HS-5 (cell line): ENCODE measurements around the gene AURKA.
"Not testable (repeated sequence)": the region's sequence is repeated elsewhere in the genome, so short reads cannot be mapped to it uniquely, and the experiment has no call there.

Source experiments
- DNase-seq: peaks from one replicate; pipeline ENCODE4 v3.0.0-alpha.2; 2012; ENCODE audit warnings: low read depth

AURKA gene

DNA sequence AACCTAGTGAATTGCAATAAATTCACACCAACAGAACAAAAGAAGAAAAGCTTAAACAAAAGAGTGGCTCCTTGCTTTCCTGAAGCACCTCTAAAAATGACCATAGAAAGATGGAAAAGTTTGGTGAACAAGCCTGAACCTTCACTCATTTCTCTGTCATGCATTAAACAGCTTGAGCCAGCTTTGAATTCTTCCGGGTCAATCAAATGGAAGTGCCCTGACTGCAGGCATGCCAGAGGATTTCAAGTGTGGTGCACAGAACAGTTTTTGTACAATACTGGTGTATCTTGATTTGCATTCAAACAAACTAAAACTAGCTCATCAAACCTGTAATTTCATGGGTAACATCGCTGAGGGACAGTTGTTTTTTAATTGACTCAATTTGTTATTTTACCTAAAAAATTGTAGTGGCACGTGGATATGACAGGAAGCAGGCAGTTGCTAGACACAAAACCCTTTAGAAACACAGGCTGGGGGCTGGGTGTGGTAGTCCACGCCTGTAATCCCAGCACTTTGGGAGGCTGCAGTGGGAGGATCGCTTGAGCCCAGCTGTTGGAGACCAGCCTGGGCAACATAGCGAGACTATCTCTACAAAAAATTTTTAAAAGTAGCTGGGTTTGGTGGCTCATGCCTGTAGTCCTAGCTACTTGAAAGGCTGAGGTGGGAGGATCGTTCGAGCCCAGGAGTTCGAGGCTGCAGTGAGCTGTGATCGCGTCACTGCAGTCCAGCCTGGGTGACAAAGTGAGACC, 29.1 kb upstream of the AURKA start:
- no peak for DNase-seq

- no peak for DNase-seq
Observed at GRCh38 chr20:56420028-56420427, 28.0 kb upstream of the AURKA start.

- no peak for DNase-seq
Observed at GRCh38 chr20:56418385-56418861, 26.4 kb upstream of the AURKA start.

GRCh38 chr20:56417911-56418310, 25.9 kb upstream of the AURKA start:
- no peak for DNase-seq

- DNase-seq: no peak
Observed at GRCh38 chr20:56417402-56417801, 25.4 kb upstream of the AURKA start.

- DNase-seq: no peak
Observed at GRCh38 chr20:56414842-56415765, 23.1 kb upstream of the AURKA start.

GRCh38 chr20:56412949-56413348, 20.9 kb upstream of the AURKA start:
- no peak for DNase-seq

GRCh38 chr20:56412473-56412790, 20.4 kb upstream of the AURKA start:
- no peak for DNase-seq

DNA sequence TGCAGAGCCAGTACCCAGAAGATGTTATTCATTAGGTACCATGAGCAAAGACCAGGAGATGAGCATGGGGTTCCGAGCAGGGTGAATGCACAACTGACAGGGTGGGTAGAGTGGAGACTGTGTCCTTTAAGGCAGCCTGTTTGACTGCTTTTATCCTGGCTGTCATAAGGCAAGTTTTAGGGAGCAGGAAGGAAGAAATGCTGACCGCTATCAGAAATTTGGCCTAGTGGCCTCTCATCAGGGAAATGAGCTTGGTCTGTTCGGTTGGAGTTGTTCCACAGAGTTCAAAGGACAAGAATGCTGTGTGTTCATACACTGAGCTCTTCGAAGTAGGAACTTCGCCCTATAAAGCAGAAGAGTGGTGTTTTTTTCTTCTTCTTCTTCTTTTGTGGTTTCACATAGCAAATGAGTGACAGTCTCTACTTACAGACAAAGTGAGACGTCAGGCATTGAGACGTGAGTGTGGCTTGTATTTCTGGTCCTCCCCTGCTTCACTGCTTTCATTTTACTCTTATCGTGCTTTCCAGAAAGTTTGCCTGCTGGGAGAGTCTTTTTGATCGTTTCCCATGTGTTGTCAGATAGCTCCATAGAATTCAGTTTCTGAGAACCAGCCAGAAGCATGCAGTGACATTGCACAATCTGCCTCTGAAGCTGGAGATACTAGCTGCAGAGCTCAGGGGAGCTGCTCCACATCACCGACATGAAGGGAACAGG, 19.9 kb upstream of the AURKA start, which contains the start of gene CASS4:
CASS4 (plus strand) TSS at position 502 of the 714 bp plus-strand sequence; CDS start at position 701, 199 bp downstream.
- no peak for DNase-seq

DNA sequence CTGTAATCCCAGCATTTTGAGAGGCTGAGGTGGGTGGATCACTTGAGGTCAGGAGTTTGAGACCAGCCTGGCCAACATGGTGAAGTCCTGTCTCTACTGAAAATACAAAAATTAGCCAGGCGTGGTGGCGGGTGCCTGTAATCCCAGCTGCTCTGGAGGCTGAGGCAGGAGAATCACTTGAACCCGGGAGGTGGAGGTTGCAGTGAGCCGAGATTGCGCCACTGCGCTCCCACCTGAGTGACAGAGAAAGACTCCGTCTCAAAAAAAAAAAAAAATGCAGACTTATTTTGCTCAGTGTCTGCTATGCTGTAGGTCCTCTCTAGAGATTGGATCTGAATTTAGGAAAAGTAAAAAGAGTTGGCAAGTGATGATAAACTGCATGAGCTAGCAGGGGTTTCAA, 19.3 kb upstream of the AURKA start:
- not testable (repeated sequence) for DNase-seq

- no peak for DNase-seq
Observed at GRCh38 chr20:56409956-56410355, 17.9 kb upstream of the AURKA start.

DNA sequence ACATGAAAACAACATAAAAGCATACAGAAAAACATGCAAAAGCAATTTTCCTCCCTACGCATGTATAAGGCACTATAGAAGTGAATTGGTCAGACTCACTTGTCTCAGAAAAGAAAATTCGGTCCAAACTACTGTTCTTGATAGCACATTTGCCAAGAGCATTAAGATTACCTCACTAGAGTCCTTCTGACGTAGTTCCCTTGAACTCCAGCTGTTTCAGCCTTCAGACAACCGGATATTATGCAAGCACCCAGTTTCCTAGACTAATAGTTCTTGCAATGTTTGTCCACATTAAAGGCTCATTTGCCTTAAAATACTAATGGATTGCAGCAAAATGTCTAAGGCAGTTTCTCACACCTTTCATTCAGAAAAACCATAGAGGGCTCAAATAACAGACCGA, 17.5 kb upstream of the AURKA start:
- DNase-seq: no peak

GRCh38 chr20:56406910-56407309, 14.9 kb upstream of the AURKA start:
- DNase-seq: no peak

DNA sequence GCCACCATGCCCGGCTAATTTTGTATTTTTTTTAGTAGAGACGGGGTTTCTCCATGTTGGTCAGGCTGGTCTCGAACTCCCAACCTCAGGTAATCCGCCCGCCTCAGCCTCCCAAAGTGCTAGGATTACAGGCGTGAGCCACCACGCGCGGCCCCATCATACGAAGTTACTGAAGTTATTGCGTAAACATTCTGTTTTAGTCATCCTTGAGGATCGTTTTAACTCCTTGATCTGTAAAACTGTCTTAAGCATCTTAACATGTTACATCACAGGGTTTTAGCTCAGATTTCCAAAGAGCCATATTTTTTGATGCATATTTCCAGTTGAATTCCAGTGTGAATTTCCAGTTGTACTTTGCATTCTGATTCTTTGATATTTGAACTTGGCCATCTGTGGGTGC, 13.3 kb upstream of the AURKA start:
- not testable (repeated sequence) for DNase-seq

- no peak for DNase-seq
Observed at GRCh38 chr20:56403465-56403864, 11.4 kb upstream of the AURKA start.

GRCh38 chr20:56400001-56400640, 8.1 kb upstream of the AURKA start:
- no peak for DNase-seq

- no peak for DNase-seq
Observed at GRCh38 chr20:56395166-56395565, 3.2 kb upstream of the AURKA start.

DNA sequence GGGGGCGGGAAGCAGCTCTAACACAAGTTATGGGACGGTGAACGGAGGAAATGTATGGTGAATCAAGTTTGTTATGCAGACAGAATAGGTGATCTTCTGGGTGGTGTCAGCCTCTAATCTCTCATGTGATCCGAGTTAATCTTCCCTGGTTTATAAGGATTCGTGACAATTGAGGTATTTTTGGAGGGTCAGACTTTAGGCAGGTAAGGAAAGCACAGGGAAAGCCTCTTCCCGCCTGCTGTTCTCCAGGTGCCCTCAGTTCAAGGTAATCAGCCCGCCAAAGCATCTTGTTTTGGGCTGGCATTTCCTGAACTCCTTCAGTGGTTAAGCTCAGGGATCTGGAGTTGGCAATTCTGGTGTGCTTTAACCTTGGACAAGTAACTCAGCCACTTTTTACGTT, 1.6 kb upstream of the AURKA start:
- DNase-seq: no peak

- DNase-seq: no peak
Observed at GRCh38 chr20:56392881-56393482, 967 bp upstream of the AURKA start.

DNA sequence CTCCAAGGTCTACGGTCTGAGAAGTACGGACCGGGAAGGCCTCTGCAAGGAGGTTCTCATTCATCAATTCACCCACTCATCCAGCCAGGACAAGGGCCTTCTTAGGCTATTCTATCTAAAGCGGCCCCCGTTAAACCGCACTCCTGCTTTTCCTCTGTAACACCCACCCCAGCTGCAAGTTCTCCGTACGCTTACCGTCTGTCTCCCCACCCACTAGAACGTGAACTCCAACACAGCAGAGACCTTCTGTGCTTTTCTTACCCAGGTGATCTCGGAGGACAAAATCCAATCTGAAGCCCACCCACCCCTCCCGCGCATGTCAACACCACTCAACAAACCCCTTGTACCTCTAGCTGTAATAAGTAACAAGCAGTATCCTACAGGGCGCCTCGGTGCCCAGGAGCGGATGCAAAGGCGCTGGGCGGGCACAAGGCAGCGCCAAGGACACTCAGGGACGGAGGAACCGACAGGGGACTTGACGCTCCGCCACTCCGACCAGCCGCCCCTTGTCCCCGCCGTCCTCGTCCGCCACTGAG, 351 bp downstream of the AURKA start:
- DNase-seq: no peak

DNA sequence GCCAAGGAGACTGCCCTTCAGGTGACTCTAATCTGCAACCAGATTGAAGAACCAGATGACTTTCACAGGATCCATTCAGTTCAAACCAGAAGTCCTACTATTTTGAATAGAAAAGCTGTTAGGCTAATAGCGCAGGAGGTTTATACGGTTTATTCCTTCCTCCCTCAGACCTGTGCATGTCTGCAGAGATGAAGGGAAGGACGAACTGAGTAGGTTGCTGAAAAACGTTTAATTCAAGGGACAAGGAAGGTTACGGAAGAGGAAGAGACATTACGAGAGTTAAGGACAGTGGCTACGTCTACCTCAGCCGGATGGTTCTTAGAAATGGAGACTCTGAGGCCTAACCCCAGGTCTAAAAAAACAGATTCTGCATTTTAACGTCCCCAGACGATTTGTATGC, 978 bp downstream of the AURKA start:
- DNase-seq: no peak
